HG03565 (cell line): ENCODE data around the gene NSUN6.
"Not testable (repeated sequence)": the region's sequence is repeated elsewhere in the genome, so short reads cannot be mapped to it uniquely, and the experiment has no call there.

Source experiments
- ATAC-seq: cut with Tn5 transposase; IDR thresholded peaks from one replicate; pipeline ENCODE4 v1.9.1; 2021; ENCODE audit warnings: mild to moderate bottlenecking, moderate library complexity; ENCODE audit not compliant: unreplicated experiment

NSUN6 gene

DNA sequence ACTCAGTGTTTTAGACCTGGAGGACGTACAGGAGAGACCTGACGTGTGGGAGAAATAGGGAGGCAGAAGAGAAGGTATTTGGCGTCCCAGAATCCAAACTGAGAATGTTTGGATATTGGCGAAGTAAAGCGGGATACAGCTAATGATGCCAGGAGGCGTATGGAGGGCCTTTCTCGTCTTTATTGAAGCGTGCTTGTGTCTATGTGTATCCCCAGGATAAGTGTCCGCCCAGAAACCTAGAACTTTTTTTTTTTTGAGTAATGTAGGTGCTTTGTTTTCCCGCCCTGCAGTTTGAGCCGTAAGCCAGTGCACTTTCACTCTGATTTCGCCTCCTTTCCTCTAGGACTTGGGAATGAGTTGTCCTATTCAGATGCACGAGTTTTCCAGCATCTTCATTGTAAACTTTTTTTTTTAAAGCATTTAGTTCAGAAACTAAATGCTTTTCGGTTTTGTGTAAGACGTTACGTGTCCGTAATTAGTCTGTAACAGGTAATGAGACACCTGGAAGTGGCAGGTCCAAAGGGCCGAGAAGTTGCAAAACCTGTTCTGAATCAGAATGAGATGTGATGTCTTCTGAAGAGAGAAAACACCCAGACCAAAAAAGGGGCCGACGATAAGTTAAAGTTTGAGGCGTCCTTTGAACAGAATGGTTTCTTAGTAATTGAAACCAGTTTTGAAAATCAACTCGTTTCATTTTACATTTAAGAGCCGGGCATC lies 8.6 kb upstream of the NSUN6 start:
- ATAC-seq = no peak

DNA sequence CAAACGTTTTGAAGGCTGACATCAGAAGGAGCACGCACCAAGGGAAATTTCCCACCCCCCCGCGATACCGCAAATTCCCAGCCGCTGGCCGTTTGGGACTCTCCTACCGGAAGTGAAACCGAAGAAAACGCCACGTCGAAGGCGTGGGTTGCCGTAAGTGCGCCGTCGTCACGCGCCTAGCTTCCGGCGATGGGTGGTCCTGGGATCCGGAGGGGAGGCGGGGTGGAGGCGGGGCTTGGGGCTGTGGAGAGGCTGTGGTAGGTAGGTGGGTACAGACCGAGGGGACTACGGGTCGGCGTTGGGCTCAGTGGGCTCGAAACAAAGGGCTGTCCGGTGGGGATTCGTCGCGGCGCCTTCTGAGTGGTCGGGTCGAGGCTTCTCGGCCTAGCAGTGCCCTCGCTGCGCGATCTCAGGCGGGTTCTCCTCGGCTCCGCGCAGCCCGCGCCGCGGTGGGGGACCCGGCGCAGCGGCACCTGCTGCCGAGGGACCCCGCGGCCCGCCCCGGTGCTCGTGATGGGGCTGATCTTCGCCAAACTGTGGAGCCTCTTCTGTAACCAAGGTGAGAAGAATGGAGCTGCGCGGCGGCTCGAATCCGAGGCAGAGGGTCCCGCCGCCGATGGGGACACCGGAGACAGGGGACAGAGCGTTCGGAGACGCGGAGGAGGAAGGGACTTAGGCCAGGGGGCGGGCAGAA lies 7.9 kb upstream of the NSUN6 start, which contains the start of gene ARL5B:
TSS of gene ARL5B (plus strand) at position 307 of the 694 bp plus-strand sequence. CDS start at position 514, 207 bp downstream.
- peak; percentile 67 for ATAC-seq

DNA sequence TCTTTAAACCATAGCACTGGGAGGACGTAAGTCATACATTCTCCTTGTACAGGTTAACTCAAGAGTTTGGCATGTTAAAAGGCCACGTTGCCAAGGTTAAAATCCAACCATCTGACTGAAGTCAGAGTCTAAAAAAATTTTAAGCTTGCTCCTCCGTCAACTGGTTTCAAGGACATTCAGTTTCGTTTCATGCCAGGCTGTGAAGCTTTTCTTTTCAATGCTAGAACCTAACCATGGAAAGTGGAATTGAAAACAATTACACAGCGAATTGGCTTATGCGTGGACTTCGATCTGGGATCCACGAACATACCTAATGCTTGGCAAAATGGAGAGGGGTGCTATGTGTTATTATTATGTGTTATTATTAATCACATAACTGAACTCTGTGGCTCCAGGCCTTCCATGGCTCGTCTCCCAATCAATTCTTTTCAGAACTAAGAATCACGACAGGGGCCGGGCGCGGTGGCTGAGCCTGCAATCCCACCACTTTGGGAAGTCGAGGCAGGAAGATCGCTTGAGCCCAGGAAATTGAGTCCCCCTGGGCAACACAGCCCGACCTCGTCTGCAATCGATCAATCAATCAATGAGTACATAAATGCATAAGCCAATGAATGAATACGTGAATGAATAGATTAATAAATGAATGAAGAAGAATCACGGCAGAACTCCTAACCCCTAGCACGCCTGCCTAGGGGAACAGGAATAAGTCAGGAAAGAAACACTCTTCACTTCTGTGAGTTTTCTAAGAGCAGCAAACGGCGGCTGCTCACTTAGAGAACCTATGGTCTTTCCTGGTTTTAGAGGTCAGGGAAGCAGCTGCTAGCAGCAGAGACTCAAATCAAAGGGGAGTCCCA lies 7.1 kb upstream of the NSUN6 start:
- peak; percentile 20 for ATAC-seq

DNA sequence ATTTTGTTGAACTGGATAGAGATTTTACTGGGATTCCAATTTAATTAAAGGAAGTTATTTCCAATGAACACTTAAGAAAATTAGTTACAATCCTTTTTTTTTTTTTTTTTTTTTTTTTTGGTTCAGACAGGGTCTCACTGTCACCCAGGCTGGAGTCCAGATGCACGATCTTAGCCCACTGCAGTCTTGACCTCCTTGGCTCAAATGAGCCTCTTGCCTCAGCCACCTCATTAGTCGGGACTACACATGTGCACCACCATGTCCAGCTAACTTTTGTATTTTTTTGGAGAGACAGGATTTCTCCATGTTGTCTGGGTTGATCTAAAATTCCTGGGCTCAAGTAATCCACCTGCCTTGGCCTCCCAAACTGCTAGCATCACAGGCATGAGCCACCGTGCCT lies 5.3 kb upstream of the NSUN6 start:
- ATAC-seq = no peak

DNA sequence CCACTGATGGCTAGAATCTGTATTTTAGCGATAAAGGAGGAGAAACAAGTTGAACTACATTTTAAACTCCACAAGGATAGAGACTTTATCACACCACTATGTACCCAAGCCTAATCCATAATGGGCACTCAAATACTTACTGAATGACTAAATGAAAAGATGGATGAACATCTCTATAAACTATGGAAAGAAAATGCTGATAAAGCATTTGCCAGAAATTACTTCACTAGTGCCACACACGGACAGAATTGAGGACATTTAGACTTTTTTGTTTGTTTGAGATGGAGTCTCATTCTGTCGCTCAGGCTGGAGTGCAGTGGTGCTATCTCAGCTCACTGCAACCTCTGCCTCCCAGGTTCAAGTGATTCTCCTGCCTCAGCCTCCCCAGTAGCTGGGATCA lies 1.7 kb upstream of the NSUN6 start:
- ATAC-seq = no peak

DNA sequence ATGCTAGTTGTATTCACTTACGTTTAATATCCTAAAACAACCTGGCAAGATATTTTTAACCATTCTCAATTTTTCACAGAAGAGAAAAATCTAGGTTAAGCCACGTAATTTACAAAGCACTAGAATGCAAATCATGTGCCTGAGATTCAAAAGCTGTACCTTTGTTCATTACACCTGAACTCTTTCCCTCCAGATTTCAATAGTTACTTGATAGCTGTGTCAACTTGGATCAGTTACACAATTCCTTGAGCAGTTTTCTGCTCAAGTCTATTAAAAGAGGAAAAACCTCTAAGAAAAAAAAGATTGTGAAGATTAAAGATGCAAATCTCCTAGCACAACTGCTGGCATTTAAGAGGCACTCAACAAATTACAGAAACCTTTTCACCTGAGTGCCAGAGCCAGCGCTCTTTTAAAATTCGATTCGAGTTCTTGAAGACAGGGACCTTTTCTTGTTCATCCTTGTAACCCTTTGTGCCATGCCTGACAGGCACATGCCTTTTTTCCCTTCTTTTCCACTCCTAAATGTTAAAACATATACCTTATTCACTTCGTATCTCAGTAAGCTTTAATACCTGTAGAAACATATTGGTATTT lies 886 bp downstream of the NSUN6 start:
- no peak for ATAC-seq

DNA sequence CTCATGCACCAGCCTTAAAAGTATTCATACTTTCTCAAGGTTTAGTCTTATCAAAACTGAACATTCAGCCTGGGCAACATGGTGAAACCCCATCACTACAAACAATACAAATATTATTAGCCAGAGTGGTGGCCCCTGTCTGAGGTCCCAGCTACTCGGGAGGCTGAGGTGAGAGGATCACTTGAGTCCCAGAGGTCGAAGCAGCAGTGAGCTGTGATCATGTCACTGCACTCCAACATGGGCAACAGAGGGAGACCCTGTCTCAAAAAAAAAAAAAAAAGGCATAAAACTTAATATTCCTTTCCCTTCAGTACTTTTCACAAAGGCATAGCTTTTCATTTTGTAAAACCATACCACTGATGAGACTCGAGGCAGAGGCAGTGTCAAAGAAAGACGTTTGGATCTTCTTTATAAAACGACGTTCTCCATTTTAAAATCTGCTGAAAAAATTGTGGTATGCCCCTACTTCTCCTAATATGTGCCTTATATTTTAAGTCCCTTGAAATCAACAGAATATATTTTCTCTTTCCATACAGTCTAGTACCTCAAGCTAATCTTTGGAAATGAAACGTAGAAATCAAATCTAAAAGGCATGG lies 1.9 kb downstream of the NSUN6 start:
- ATAC-seq = no peak

DNA sequence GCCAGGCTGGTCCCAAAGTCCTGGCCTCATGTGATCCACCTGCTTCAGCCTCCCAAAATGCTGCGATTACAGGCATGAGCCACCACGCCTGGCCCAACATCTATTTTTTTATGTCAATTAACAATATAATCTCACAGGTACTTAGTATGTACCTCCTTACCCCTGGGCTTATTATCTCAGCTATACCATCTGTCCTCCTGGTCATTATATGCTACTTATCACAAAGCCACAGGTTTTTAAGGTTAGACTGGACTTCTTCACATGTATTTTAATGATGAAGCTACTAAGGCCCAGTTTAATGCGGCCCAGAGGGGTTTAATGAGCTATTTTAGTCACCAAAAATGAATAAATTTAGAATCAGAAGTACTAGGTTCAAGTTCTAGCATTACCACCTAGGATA lies 3.4 kb downstream of the NSUN6 start:
- no peak for ATAC-seq

DNA sequence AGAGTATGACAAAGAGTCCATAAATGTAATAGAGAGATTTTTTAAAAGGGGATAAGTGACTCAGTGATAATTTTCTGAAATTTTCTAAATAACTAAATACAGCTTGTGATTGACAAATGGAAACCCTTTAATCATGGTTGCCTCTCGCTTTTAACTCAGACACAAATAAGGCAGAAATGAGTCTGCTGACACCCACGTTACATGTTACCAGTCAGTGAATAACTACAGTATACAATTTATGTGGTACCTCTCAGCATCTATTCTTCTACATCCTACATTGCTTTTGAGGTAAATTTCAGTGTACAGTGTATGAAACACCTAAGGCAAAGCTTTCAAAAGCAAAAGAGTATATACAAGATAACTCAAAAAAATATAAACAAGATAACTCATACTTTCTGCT lies 4.2 kb downstream of the NSUN6 start:
- ATAC-seq = no peak

DNA sequence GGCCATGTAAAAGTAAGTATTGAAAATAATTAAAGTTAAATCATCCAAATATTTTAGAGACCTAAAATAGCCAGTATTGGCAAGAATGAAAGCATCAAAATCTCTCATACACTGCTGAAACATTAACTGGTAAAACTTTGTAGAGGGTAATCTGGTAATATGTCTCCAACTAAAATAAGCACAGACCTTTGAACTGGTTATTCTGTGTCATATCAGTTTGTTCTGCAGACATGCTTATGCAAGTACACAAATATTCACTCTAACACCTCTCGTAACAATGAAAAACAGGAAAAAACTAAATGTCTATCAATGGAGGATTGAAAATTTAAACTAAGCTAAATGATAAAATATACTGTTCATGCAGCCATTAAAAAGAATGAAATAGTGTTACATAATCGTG lies 11.7 kb downstream of the NSUN6 start:
- not testable (repeated sequence) for ATAC-seq

DNA sequence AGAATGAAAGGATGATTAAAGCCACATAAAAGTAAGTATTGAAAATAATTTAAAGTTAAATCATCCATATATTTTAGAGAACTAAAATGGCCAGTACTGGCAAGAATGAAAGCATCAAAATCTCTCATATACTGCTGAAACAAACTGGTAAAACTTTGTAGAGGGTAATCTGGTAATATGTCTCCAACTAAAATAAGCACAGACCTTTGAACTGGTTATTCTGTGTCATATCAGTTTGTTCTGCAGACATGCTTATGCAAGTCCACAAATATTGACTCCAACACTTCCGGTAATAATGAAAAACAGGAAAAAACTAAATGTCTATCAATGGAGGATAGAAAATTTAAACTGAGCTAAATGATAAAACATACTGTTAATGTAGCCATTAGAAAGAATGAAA lies 14.0 kb downstream of the NSUN6 start:
- not testable (repeated sequence) for ATAC-seq

DNA sequence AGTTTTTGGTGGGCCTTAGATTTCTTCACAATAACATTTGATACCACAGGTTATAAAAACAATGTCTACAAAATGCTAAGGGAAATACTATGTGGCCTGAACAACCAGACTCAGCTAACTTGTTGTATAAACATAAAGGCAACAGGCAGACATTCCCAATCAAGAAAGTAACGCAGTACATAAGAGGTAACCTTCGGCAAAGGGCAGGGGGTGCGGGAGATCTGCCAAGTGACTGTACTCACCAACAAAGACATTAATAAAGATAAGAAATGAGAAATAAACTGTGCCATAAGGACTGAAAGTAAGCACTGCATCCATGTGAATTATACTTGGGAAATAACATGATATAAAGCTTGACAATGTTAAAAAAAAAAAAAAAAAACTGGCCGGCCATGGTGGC lies 15.4 kb downstream of the NSUN6 start:
- no peak for ATAC-seq

DNA sequence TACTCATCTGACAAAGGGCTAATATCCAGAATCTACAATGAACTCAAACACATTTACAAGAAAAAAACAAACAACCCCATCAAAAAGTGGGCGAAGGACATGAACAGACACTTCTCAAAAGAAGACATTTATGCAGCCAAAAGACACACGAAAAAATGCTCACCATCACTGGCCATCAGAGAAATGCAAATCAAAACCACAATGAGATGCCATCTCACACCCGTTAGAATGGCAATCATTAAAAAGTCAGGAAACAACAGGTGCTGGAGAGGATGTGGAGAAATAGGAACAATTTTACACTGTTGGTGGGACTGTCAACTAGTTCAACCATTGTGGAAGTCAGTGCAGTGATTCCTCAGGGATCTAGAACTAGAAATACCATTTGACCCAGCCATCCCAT lies 18.9 kb downstream of the NSUN6 start:
- ATAC-seq = not testable (repeated sequence)

DNA sequence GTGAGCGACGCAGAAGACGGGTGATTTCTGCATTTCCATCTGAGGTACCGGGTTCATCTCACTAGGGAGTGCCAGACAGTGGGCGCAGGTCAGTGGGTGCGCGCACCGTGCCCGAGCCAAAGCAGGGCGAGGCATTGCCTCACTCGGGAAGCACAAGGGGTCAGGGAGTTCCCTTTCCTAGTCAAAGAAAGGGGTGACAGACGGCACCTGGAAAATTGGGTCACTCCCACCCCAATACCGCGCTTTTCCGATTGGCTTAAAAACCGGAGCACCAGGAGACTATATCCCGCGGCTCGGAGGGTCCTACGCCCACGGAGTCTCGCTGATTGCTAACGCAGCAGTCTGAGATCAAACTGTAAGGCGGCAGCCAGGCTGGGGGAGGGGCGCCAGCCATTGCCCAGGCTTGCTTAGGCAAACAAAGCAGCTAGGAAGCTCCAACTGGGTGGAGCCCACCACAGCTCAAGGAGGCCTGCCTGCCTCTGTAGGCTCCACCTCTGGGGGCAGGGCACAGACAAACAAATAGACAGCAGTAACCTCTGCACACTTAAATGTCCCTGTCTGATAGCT lies 23.9 kb downstream of the NSUN6 start:
- ATAC-seq = not testable (repeated sequence)

DNA sequence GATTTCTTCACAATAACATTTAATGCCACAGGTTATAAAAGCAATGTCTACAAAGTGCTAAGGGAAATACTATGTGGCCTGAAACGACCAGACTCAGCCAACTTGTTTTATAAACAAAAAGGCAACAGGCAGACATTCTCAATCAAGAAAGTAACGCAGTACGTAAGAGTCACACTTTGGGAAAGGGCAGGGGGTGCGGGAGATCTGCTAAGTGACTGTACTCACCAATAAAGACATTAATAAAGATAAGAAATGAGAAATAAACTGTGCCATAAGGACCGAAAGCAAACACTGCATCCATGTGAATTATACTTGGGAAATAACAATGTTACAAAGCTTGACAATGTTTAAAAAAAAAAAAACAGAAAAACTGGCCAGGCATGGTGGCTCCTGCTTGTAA lies 25.5 kb downstream of the NSUN6 start:
- ATAC-seq = no peak

DNA sequence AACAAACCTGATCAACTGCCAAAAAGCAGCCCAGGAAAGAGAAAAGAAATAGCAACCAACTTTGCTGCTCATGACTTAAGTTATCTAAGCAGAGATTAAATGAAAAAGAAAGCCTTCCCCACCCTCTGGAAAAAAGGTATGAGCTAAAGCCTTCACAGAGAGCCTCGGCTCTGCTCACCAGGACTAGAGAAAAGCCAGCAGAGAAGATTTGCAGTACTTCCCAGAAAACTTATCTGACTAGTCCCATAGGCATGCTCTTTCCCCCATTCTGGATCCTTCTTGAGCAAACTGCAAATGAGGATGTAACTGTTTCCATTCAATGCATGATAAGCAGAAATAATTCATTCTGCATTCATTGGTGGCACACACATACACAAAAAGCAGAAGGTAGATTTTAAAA lies 27.7 kb downstream of the NSUN6 start:
- not testable (repeated sequence) for ATAC-seq

DNA sequence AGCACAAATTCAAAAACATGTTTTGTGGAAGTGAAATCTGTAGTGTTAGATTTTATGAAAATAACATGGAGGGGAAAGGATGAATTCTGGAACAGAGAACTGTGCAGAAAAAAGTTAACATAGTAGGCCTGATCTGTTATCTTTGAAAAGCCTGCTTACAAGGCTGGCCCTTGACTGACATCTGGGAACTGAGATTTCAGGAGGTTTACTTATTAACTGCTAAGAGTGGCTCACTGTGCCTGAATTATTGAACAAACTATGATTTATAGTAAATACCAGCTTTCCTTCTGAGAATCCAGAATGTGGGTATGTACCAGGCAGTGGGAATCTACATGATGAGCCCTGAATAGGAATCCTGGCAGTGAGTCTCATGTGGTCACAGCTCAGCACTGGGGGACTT lies 30.5 kb downstream of the NSUN6 start:
- ATAC-seq = no peak

DNA sequence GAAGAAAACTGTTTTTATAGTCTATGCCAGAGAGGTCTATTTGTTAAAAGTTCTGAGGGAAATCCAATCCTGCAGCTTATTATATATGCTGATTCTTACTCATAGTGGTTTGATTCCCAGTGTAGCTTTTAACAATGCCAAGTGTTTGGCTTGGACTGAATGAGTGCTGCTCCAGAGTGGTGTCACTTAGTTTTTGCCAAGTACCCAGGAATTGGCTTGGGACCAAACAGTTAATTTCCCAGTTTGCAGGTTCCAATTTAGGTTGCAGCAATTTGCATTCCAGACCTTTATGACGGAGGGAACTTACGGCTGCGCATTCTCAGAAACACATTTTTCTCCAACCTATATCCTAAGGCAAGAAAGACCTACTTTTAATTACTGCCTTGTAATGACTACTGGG lies 32.4 kb downstream of the NSUN6 start:
- ATAC-seq = no peak

DNA sequence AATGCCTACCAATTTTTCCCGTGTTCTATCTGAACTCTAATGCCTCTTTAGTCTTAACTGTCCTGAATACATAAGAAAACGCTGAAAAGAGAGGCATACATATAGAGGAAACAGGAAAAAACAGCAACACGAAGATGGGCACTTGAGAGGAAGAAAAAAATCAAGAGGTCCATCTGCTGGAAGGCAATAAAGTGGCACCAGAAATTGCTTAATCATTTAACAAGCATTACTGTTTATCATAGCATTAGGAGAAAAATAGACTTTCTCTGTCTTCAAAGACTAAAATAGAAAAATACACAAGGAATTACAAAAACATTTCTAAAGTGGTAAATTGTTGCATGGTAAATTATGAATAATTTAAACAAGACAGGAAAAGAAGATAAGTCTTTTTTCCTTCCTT lies 35.0 kb downstream of the NSUN6 start:
- ATAC-seq = no peak

DNA sequence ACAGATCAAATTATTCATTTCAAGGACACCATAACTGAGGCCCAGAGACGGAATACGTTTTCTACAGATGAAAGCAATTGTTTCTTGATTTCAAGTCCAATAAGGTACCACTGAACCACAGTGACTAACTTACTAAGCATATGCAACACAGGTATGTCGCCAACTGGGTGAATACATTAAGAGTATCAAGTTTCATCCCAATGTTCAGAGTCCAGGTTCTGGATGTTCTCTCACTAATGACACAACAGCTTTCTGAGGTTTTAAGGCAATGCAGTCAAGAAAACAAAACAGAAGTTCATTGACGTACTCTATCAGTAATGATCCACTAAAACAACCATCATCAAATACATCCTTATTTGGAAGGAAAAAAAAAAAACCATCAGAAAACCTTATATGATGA lies 35.8 kb downstream of the NSUN6 start:
- no peak for ATAC-seq

DNA sequence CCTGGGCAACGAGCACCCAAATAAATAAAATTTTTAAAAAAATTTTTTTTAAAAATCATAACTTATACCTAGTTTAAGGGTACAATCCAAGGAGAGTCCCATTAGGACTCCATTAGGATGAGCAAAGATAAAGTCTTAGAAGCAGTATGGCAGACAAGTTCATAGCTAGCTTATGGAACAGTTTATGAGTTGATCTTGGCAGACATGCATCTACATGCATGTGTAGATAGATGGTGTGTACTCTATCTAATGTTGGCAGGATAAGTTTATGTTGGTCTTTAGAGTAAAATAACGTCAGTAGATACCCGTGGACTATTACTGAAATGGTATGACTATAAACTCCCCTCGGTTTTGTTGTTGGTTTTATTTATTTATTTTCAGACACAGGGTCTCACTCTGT lies 40.2 kb downstream of the NSUN6 start:
- no peak for ATAC-seq
